ENCODE measurements around the gene SLC4A11.

The SLC4A11 gene

DNA sequence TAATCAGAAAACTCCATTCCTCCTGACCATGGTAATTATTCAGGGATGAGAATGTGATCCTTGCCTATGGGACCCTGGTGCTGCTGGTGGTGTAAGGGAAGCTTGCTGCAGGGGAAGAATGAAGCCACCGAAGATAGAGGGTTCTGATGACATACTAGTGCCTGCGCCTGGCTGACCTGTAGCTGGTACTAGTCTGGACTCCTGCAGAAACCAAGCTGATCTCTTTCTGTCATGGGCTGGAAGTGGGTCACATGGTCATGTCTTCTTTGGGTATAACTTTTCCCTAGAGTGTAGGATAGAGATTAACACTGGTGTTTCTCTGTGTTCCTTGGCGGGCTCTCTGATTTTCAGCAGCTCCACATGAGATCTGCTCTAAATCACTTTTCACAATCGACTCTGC lies 8.6 kb upstream of the SLC4A11 start:
- no peak overlapping the region for H3K27ac ChIP-seq
- no peak for DNase-seq (ENCODE audit: low read depth, low spot score)

DNA sequence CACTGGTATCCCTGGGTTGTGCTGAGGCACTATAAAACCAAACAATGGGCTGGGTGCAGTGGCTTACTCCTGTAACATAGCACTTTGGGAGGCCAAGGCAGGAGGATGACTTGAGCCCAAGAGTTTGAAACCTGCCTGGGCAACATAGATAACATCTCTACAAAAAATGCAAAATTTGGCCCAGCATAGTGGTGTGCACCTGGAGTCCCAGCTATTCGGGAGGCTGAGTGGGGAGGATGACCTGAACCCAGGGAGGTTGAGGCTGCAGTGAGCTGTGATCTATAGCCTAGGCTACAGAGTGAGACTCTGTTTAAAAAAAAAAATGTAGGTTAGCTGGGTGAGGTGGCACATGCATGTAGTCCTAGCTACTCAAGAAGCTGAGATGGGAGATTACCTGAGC lies 7.7 kb upstream of the SLC4A11 start:
- DNase-seq (ENCODE audit: low read depth, low spot score): no peak

DNA sequence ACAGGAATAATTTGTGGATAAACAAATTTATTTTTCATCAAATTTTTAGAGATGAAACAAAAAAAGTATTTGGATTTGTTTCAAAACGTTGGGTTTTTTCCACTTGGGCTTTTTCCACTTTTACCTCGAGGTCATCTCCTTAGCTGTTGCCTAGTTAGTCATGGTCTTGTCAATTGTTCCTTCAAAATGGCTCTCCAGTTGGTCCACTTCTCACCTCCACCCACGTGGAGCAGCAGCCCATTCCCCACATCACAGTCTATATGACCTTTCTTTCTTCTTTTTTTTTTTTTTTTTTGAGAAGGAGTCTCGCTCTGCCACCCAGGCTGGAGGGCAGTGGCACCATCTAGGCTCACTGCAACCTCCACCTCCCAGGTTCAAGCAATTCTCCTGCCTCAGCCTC lies 6.7 kb upstream of the SLC4A11 start:
- no peak overlapping the region for H3K27ac ChIP-seq
- DNase-seq (ENCODE audit: low read depth, low spot score): no peak

More for the DNA sequence above, 7.7 kb upstream of the SLC4A11 start:
- H3K27ac ChIP-seq: no peak overlapping the region

DNA sequence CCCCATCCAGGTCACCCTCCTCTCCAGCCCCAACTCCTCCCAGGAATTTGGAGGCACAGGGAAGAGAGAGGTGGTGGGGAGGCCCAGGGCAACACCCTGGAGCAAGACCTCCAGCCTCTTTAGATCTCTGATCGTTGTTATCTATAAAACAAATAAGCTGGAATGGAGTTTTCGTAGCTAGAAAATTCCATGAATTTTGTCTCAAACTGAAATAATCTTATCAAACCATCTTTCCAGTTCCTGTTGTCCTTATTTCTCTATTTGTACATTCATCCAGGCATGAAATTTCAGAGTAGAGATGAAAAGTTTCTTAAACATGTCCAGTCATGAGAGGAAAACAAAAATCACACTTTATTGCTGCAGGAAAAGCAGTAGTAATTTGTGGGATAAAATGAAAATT lies 6.2 kb upstream of the SLC4A11 start:
- DNase-seq (ENCODE audit: low read depth, low spot score): no peak
- no peak overlapping the region for H3K27ac ChIP-seq

DNA sequence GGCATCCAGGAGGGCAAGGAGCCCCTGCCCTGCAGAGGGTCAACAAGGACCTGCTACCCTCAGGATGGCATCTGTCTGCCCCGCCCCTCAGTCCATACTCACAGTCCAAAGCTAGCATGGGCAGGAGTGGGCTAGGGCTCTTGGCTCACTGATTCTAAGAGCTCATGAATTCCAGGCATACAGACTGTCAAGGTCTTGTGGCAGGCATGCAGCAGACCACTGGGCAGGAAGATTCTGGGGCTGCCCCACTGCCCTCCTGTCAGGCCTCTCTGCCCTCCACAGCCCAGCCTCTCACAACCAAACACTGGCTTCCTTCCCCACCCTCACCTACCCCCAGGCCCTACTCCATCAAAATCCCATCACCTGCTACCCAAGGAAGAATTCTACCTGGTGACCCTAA lies 5.6 kb upstream of the SLC4A11 start:
- DNase-seq (ENCODE audit: low read depth, low spot score): no peak
- H3K27ac ChIP-seq: no peak overlapping the region

DNA sequence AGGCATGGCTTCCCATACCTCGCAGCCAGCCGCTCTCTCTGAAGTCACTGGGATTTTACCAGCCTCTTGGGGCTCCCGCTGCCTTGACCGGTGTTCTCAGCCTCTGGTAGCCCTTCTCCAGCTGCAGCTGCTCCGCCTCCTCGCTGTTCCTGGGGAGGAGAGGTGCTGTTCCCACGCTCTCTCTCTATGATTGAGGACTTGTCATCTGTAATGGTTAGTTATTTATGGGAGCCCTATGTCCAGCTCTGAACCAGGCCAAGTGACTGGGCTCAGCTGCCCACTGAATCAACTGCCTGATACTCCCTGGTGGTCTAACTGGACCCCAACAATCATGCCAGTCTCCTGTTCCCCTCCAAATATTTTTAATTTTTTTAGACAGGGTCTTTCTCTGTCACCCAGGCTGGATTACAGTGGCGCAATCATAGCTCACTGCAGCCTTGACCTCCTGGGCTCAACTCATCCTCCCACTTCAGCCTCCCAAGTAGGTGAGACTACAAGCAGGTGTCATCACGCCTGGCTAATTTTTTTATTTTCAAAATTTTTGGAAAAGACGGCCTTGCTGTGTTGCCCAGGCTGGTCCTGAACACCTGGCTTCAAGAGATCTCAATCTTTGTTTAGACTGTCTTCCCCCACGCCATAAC lies 4.8 kb upstream of the SLC4A11 start:
- H3K27ac ChIP-seq: no peak overlapping the region
- no peak for DNase-seq (ENCODE audit: low read depth, low spot score)

DNA sequence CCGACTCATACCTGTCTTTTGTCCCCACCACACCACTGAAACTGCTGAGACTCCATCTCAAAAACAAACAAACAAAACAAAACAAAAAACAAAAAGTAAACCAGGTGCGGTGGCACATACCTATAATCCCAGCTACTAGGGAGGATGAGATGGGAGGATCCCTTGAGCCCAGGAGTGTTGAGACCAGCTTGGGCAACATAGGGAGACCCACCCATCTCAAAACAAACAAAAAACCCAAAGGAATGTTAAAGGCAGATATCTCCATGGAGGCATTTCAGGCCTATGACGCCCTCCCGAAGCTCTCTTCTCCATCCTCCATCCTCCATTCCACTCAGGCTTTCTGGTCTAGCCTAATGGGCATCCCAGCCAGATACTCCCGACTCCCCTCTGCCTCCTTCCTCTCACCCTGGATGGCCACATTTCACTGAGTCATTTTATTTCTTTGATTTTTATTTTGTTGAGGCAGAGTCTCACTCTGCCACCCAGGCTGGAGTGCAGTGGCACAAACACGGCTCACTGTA lies 3.2 kb upstream of the SLC4A11 start:
- H3K27ac ChIP-seq: no peak overlapping the region
- no peak for DNase-seq (ENCODE audit: low read depth, low spot score)

DNA sequence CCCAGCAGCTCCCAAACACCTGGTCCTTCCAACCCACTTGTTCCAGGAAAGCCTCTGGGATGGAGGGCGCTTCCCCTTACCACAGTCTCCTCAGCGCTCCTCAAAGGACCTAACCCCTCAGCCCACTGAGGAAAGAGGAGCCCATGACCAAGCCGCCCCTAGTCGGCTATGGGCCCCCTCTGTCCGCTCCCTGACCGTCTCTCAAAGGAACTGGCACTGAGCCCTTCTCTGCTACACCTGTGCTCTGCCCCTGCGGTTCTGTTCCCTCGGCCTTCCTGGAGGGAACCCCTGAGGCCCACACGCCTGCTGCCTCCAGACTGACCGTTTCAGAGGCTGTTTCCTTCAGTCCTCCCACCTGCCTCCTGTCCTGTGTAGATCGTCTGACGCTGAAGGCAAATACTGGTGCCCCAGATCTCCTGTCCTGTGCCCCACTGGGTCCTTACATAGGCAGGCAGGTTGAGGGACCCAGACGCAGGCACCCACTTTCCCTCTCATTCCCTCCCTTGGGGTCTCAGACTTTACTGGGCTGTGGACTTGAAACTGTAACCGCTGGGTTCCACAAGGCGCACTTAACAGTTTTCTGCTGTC lies 1.9 kb upstream of the SLC4A11 start:
- no peak for DNase-seq (ENCODE audit: low read depth, low spot score)
- H3K27ac ChIP-seq: no peak overlapping the region

DNA sequence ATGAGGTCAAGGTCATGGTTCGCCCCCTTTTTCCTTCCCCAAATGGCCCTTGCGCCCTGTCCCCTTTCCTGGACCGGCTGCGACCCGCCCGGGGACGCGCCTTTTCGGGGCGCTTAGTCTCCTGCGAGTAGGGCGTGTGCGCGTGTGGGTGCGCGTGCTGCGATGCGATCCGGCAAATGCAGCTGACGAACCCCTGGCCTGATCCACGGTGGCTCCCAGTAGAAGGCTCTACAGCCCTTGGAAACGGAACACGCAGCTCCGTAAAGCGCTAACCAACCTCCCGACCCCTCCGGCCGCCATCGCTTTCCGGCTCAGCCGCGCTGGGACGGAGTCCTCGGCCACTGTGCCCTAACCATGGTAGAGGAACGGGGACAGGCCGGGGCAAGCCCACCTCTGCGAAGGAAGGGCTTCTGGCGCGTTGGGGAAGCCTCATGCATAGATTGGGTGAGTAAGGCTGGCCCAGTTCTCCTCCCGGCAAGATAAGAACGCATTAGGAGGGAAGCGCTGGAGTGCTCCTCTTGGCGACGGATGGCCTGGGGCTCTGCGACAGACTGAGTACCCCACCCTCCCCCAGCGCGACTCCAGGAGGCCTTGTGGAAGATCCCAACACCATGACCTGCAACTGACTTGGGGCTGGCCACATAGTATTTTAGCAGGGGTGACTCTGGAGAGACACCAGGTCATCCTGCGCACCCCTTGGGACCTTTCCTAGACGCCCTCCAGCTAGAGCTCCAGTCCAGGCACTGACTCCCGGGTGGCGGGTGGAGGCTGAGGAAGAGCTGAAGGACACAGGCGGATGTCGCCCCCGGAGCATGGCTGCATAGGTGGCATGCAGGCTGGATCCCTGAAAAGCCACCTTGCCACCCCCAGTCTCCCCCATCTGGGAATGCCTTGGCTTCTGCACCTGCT lies 1.1 kb upstream of the SLC4A11 start:
- no peak for DNase-seq (ENCODE audit: low read depth, low spot score)
- peak overlapping the region; percentile 82 for H3K27ac ChIP-seq

DNA sequence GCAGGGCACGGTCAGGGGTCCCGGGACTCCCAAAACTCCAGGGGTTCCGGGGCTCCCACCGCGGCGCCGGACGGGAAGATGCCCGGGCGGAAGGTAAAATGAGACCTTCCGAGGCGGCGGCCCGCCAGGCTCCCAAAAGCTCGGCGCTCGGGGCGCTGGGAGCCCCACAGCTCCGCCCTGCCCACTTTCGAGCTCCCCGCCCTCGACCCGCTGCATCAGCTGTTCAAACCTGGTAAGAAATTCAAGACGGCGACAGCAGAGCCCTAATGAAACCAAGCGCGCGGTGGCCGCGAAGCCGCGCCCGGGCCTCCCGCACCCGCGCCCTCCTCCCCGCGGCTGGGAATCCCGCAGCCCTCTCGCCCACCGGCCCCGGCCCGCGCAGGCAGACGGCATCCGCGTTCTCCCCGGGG lies 369 bp downstream of the SLC4A11 start:
- DNase-seq (ENCODE audit: low read depth, low spot score): no peak
- H3K27ac ChIP-seq: peak overlapping the region; percentile 82

DNA sequence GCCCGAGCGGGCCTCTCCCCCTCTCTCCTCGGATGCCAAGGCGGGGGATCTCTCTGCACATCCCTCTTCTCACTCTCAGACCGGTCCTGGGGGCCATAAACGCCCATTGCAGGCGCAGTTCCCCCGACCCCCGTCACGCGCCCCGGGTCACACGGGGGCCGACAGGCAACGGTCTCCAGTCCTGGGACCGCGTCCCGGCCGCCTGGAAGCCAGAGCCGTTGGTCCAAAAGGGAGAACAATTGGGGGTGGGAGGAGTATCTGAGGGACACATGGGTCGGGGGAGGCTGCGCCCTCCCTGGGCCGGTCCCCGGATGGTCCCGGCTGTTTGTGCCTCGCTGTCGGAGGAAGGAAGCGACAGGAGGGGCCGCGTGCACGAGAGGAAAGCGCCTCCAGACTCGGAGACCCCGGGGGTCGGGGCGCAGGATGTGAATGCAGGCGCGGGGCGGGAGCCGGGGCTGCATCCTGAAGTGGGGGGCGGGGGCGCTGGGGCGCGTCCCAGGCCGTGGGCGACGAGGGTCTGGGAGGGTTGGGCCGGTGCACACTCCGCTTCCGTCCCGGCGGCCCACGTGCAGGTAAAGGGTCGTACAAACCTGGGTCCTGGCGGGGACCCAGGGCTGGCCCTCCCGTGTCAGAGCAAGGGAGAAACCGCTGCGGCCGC lies 903 bp downstream of the SLC4A11 start:
- DNase-seq (ENCODE audit: low read depth, low spot score): no peak

DNA sequence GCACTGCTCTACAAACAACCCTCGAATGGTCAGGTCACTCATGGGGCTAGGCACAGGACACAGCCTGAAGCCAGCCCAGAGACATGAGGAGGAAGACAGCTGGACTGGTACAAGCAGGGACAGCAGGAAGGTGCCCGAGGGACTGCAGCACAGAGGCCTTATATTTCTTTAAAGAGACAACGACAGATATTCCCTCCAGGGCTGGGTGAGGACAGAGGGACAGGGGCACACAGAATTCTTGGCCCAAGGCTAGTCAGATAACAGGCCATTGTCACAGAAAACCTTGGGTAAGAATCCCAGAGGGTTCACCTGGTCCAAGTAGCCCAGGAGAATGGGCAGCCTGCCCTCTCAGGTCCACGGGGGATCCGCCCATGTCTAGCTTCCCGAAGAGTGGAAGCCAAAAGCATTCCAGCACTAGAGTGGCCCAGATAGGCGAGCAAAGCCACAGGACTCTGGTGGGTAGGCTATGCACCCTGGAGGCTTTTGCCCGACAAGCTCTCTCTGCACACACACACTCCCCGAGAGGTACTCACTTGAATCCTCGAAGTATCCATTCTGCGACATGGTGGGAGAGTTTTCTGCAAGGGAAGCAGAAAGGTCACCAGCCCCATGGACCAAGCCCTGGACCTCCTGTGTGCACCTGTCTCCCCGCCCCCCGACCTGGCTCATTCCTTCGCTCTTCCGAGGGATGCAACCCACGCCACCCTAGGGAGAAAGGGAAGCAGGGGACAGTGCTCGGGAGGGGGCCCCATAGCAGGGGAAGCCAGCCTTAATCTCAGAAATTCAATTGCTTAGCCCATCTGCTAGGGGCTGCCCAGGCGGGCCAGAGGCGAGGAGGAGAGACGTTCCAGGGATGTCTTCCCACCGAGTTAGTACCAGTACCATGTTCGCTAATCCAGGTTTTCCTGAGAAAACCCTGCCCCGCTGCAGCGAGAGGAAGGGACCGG lies 1.7 kb downstream of the SLC4A11 start:
- no peak for DNase-seq (ENCODE audit: low read depth, low spot score)
- no peak overlapping the region for H3K27ac ChIP-seq

More for the DNA sequence above, 903 bp downstream of the SLC4A11 start:
- peak overlapping the region; percentile 82 for H3K27ac ChIP-seq

DNA sequence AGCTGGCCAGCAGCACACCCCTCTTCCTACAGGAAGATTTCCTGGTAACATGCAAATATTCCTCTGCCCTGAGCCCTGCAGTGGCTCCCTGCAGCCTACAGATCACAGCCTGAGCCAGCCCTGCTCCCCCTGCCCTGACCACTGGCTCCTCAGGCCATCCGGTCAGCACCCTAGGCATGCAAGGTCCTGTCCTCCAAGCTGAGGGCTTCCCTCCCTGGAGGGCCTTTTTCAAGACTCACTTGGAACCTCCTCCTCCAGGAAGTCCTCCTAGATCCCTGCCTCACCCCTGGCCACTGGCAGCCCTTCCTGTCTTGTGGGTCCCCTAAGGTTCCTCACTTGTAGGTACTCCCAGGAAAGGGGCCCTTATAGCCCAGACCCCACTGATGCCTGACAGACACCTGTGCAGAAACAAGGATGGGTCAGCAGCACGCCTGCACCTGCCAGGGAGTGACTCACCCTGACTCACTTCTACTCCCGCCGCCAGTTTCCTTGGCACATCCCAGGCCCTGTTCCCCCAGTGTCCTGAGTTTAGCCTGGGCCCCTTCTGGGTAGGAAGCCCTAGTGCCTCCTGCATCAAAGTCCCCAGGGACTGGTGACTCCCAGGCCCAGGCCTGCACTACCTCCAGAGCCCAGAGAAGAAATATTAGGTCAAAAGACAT lies 3.2 kb downstream of the SLC4A11 start:
- H3K27ac ChIP-seq: no peak overlapping the region
- no peak for DNase-seq (ENCODE audit: low read depth, low spot score)

DNA sequence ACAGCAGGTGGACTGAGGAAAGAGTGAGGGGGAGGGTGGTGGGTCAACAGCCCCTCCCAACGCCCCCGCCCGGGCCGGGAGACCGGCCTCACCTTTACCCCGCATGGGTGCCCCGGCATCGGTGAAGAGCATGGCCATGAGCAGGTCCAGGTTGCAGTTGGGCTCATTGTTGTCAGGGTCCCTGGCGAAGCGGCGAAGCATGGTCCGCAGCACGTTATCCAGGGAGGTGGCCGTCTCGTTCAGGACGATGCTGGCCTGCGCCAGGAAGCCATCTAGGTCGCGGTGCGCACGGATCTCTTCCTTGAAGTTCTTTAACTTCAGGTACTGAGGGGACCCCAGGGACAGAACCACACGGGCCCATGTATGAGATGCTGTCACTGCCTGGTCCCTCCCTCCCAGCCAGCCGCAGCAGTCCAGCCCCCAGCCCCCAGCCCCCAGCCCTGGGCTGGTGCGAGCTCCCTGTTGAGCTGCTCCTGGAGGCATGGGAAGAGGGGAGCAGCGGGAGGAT lies 4.9 kb downstream of the SLC4A11 start:
- no peak for DNase-seq (ENCODE audit: low read depth, low spot score)
- no peak overlapping the region for H3K27ac ChIP-seq

DNA sequence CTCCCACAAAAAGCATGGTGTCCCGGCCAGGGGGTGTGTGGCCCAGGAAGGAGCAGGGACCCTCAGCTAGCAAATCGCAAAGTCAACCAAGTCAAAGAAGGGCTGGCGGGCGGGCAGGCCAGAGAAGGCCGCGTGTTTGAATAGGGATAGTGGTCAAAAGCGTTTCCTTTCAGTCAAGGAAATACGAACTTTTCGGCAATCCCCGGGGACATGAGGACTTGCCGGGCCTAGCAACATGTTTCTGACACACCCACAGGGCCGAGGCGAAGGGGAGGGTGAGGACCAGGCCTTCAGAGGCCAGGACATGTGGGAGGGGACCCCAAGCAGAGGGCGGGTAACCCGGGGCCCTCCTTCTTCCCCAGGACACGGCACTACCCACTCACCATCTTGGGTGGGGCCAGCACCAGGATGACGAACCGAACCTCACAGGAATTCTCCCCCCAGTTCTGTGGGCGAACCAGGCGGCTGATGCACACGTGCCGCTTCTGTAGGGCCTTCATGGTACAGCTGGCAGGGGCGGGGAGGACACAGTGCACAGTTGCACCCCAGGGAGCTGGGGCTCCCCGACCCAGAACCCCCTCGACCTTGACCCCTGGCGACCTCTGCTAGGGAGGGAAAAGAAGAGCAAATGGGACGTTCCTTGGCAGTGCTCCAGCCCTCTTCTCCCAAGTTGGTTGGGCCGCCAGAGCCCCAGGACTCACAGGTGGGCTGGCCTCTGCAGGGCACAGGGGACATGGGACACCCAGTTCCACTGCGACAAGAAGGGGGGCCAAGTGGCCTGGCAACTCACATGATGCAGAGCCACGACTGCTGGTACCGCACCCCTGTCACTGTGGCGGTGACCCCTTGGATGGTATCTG lies 5.6 kb downstream of the SLC4A11 start:
- no peak overlapping the region for H3K27ac ChIP-seq
- DNase-seq (ENCODE audit: low read depth, low spot score): no peak

DNA sequence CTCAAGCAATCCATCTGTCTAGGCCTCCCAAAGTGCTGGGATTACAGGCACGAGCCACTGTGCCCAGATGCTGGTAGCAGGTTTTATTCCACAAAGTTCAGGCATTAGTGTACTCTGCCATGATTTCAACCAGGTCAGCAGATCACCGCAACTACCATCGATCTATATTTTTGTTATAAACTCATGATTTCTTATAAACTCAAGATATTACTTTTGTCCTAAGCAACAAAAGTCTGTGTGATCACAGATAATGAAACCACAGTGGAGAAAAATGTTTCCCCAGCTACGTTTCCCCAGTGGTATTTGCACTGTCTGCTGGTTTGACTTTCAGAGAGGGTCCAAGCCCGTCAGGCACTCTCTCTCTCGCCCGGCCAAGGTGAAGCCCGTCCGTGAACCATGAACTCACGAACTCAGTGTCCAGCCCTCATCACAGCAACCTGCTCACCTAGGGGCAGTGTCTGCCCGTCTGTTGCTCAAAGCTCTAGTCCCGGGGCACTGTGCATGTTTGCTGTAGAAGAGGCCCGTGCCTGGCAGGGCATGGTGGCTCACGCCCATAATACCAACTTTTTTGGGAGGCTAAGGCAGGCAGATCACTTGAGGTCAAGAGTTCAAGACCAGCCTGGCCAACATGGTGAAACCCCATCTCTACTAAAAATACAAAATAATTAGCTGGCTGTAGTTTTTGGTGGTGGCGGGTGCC lies 7.0 kb downstream of the SLC4A11 start:
- no peak for DNase-seq (ENCODE audit: low read depth, low spot score)
- no peak overlapping the region for H3K27ac ChIP-seq

DNA sequence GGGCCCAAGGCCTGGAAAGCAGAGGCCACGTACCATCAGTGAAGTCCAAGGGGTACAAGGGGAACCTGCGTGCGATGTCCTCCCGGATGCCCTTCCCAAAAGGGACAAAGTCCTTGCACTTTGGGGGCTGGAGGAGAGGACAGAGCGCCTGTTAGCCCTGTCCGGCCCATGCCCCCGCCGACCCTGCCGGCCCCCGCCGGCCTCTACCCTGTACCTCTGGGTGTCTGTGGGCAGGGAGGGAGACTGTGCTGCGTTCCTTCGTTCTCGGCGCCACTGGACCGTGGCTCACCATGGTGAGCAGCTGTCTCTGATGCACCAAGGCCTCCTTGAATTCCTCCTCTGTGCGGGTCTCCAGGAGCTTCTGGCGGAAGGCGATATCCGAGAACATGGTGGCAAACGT lies 7.9 kb downstream of the SLC4A11 start:
- DNase-seq (ENCODE audit: low read depth, low spot score): no peak
- H3K27ac ChIP-seq: no peak overlapping the region
